OCI-LY7 (cell line): ENCODE measurements around the gene CXCL13. TPM values are rescaled to one million over a fixed set of nuclear protein-coding genes. Genes with fewer than 3 reads are reported as not detected.

Experiments
- BruUV-seq: library from RNA; stranded (reverse); fragments of 400-500 nt; replicated peaks from 2 replicates; lab custom pipeline; 2021; lab: Mats Ljungman, UMichigan
- CTCF ChIA-PET: fragments of 300-600 bp; sonication (Branson Sonifier 250); formaldehyde crosslinking; loops from one replicate; lab custom pipeline; 2022; ENCODE audit warnings: antibody characterized with exemption; ENCODE audit not compliant: unreplicated experiment; lab: Charles Lee
- POLR2A ChIA-PET: fragments of 300-600 bp; sonication (Branson Sonifier 250); formaldehyde crosslinking; loops from one replicate; lab custom pipeline; 2022; ENCODE audit warnings: antibody characterized with exemption; lab: Charles Lee
- DNase-seq: peaks from one replicate; pipeline ENCODE4 v3.0.0-alpha.2; 2015; ENCODE audit warnings: low spot score
- H2AFZ ChIP-seq: fragments of 200-600 bp; sonication (generic), shearing (Covaris generic); 2 replicates; pipeline ENCODE4 v1.6.1; 2014; ENCODE audit warnings: mild to moderate bottlenecking, antibody characterized with exemption, low read length, moderate library complexity
- H3K27ac ChIP-seq: fragments of 200-600 bp; sonication (generic); 2 replicates; pipeline ENCODE4 v1.5.1; 2014; ENCODE audit warnings: mixed run types, low read depth, mild to moderate bottlenecking, moderate library complexity, low read length, inconsistent platforms; ENCODE audit not compliant: poor library complexity, severe bottlenecking
- H3K36me3 ChIP-seq: fragments of 200-600 bp; sonication (generic); 2 replicates; pipeline ENCODE4 v1.6.1; 2014; ENCODE audit warnings: mild to moderate bottlenecking, antibody characterized with exemption, low read length, moderate library complexity, mixed read lengths; ENCODE audit not compliant: insufficient read depth
- H3K4me1 ChIP-seq: fragments of 200-600 bp; sonication (generic); 2 replicates; pipeline ENCODE4 v1.5.1; 2014; ENCODE audit warnings: mild to moderate bottlenecking, low read length; ENCODE audit not compliant: insufficient read depth, poor library complexity, severe bottlenecking
- H3K4me2 ChIP-seq: fragments of 200-600 bp; sonication (generic); 2 replicates; pipeline ENCODE4 v1.6.1; 2014; ENCODE audit warnings: mild to moderate bottlenecking, low read length
- H3K4me3 ChIP-seq: fragments of 200-600 bp; sonication (generic); 2 replicates; pipeline ENCODE4 v1.5.1; 2014; ENCODE audit warnings: mild to moderate bottlenecking, low read depth, low read length; ENCODE audit not compliant: poor library complexity, severe bottlenecking
- H3K79me2 ChIP-seq: fragments of 200-600 bp; sonication (generic); 2 replicates; pipeline ENCODE4 v1.6.1; 2016; ENCODE audit warnings: low read depth, mild to moderate bottlenecking, low read length, moderate library complexity, mixed read lengths; ENCODE audit not compliant: insufficient read depth
- H3K9me2 ChIP-seq: fragments of 200-600 bp; sonication (generic); 2 replicates; pipeline ENCODE4 v1.6.1; 2016; ENCODE audit warnings: mild to moderate bottlenecking, low read length, mixed read lengths; ENCODE audit not compliant: insufficient read depth
- H3K9me3 ChIP-seq: fragments of 200-600 bp; sonication (generic); 2 replicates; pipeline ENCODE4 v1.6.1; 2014; ENCODE audit warnings: mild to moderate bottlenecking, mixed run types, low read length, mixed read lengths
- H4K20me1 ChIP-seq: fragments of 200-600 bp; sonication (generic); 2 replicates; pipeline ENCODE4 v1.6.1; 2014; ENCODE audit warnings: mild to moderate bottlenecking, antibody characterized with exemption, low read length, moderate library complexity, mixed read lengths; ENCODE audit not compliant: insufficient read depth
- EZH2phosphoT487 ChIP-seq: fragments of 200-600 bp; sonication (generic); IDR thresholded peaks from 2 replicates; pipeline ENCODE4 v1.6.1; 2018; ENCODE audit warnings: low read depth, borderline replicate concordance, mild to moderate bottlenecking, mixed run types, antibody characterized with exemption, low read length, moderate library complexity, mixed read lengths
- intact Hi-C: fragments of 100-400 bp; cut with micrococcal nuclease; formaldehyde crosslinking; loops from one replicate; pipeline ENCODE4 v1.10.0; 2022; ENCODE audit not compliant: unreplicated experiment
- total RNA-seq, 2 experiments: library from RNA; depleted of rRNA in 1 of 2; stranded (reverse); fragments of >200 nt in 1 of 2; shearing (Covaris generic) in 1 of 2; gene quantifications; 2 replicates each; pipeline ENCODE4 v1.2.3, GENCODE V29; 2014 to 2022
- TF ChIP-seq, protein P1 (sequence below): fragments of 200-600 bp; sonication (generic); conservative IDR thresholded peaks from 2 replicates; pipeline ENCODE4 v1.5.1; 2014; ENCODE audit warnings: mild to moderate bottlenecking, antibody characterized with exemption, low read length, moderate library complexity, mixed read lengths

CXCL13 gene
- total RNA-seq, 2 experiments from 2014 or later, result not detected

DNA sequence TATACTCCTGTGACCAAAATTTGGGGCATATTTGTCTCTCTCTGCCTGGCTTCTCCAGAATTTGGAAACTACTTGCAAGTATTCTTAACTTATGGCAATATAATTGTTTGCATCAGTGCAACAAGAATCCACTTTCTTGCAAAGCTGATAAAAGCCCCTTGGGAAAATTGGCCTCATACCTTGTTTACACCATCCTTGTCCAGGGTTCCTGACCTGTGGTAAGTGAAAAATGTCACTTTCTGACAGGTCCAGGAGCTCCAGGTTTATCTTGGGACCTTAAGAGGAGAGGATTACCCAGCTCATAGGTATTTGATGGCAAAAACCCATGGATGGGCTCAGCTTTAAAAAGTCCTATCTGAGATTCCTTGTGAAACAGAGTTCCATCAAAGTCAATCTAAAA lies 29.3 kb upstream of the CXCL13 start:
- intact Hi-C loops, result no loop called here
- POLR2A ChIA-PET, result interaction anchor here (0.7 to 1.8 kb wide), 3 partner anchors 9 to 322 kb away, joined by 3 to 5 read pairs (median 4); no protein-coding TSS in a partner anchor
- DNase-seq, result no peak
- Histone ChIP-seq H4K20me1 (no peaks in the 10 kb centered on the region), H3K9me2 (no peaks in the 10 kb centered on the region), H3K9me3 (no peaks in the 10 kb centered on the region), H3K4me3 (no peak overlapping the region), H3K36me3 (no peaks in the 10 kb centered on the region), H3K4me1 (no peaks in the 10 kb centered on the region), H3K27ac (no peak overlapping the region), H3K79me2 (no peaks in the 10 kb centered on the region), H2AFZ (no peak overlapping the region), H3K4me2 (no peak overlapping the region)
- CTCF ChIA-PET, result no interaction called here
- no TSS peak for BruUV-seq
- TF ChIP-seq EZH2phosphoT487, result no peak
- TF ChIP-seq, protein P1, sequence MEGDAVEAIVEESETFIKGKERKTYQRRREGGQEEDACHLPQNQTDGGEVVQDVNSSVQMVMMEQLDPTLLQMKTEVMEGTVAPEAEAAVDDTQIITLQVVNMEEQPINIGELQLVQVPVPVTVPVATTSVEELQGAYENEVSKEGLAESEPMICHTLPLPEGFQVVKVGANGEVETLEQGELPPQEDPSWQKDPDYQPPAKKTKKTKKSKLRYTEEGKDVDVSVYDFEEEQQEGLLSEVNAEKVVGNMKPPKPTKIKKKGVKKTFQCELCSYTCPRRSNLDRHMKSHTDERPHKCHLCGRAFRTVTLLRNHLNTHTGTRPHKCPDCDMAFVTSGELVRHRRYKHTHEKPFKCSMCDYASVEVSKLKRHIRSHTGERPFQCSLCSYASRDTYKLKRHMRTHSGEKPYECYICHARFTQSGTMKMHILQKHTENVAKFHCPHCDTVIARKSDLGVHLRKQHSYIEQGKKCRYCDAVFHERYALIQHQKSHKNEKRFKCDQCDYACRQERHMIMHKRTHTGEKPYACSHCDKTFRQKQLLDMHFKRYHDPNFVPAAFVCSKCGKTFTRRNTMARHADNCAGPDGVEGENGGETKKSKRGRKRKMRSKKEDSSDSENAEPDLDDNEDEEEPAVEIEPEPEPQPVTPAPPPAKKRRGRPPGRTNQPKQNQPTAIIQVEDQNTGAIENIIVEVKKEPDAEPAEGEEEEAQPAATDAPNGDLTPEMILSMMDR, result no peak

DNA sequence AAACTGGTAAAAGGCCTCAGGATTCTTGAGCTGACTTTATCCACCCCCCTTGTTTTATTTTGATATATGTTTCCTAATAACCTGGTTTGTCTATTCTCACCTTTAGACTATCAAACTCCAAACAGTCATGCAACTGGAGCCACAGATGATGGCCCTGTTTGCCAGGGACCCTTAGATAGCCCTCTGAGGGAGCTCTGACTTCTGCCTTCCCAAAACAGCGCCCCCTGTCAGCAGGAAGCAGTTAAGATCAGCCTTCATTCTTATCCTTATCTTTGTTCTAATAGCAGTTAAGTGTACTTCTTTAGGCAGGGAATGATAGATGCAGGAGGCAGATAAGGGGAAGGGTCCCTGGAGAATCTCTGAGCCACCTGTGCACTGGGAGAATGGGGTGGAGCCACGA lies 27.5 kb upstream of the CXCL13 start:
- Histone ChIP-seq H3K9me3 (no peaks in the 10 kb centered on the region), H3K4me3 (no peak overlapping the region), H4K20me1 (no peaks in the 10 kb centered on the region), H3K9me2 (no peaks in the 10 kb centered on the region), H3K79me2 (no peaks in the 10 kb centered on the region), H3K27ac (no peak overlapping the region), H3K36me3 (no peaks in the 10 kb centered on the region), H2AFZ (no peak overlapping the region), H3K4me1 (no peaks in the 10 kb centered on the region), H3K4me2 (no peak overlapping the region)
- DNase-seq, result no peak
- ChIA-PET CTCF (no interaction called here), POLR2A (interaction anchor here (0.6 kb wide), 1 partner anchor 52 kb away, joined by 6 read pairs; no protein-coding TSS in a partner anchor)
- intact Hi-C loops, result no loop called here
- TF ChIP-seq, protein P1, result peak; percentile 69
- no peak for TF ChIP-seq EZH2phosphoT487
- BruUV-seq, result no TSS peak

DNA sequence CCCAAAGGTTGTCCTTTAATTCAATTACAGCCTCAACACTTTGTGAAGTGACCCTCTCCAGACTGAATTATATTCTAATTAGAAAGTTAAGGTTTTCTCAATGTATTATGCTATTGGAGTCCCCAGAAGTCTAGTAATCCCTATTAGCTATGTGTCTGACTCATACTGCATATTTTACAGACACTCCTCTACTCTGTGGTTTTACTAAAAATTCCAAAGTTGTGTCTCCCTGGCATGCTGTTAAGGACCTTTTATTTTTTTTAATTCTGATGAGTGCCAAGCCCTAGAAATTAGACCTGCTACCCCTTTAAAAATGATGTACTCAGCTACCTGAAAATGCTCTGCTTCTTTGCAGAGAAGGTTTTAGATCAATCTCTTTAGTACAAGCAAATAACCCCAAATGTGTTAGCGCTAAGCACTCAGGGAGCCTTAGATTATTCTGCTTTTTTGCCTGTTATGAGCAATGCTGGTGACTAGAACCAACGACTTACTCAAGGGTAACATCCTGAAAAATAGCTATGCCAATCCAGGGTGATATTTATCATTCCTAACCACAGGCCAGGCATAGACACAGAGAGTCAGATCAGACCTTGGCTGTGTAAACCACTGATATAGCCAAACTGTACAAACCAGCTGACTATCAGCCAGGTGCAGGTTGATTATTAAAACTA lies 26.1 kb upstream of the CXCL13 start:
- no peaks in the 10 kb centered on the region for H4K20me1 ChIP-seq
- H3K9me2 ChIP-seq, result no peaks in the 10 kb centered on the region
- TF ChIP-seq EZH2phosphoT487, result no peak
- TF ChIP-seq, protein P1, result no peak
- POLR2A ChIA-PET, result no interaction called here
- no peak overlapping the region for H3K4me2 ChIP-seq
- BruUV-seq, result no TSS peak
- H3K36me3 ChIP-seq, result no peaks in the 10 kb centered on the region
- H3K4me1 ChIP-seq, result no peaks in the 10 kb centered on the region
- CTCF ChIA-PET, result no interaction called here
- no peak overlapping the region for H3K4me3 ChIP-seq
- H3K79me2 ChIP-seq, result no peaks in the 10 kb centered on the region
- no peaks in the 10 kb centered on the region for H3K9me3 ChIP-seq
- H2AFZ ChIP-seq, result no peak overlapping the region
- intact Hi-C loops, result no loop called here
- DNase-seq, result no peak
- H3K27ac ChIP-seq, result no peak overlapping the region
